ENCODE data around the gene DAPK1.

Gene DAPK1

DNA sequence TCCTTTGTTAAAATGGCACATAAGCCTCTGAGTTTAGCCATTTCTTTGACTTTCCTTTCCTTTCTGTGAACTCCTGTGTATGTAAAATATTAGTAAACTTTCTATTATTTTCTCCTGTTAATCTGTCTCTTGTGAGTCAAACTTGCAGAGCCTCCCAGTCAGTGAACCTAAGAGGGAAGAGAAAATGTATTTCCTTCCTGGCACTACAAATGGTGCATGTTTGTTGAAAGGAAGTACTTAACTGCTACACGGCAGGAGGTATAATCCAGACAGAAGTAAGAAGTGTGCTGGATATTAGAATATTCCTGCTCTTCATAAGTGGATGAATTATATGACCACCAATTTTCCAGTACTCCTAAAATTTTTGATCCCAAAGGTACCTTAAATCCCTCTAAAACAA is 251.2 kb downstream of the DAPK1 start:
- DNase-seq (ENCODE audit: low read depth), result no peak

- no peak for DNase-seq (ENCODE audit: low read depth)
Observed at GRCh38 chr9:87749335-87750035, 251.8 kb downstream of the DAPK1 start.

GRCh38 chr9:87750726-87751125 is 253.1 kb downstream of the DAPK1 start:
- no peak for DNase-seq (ENCODE audit: low read depth)

DNA sequence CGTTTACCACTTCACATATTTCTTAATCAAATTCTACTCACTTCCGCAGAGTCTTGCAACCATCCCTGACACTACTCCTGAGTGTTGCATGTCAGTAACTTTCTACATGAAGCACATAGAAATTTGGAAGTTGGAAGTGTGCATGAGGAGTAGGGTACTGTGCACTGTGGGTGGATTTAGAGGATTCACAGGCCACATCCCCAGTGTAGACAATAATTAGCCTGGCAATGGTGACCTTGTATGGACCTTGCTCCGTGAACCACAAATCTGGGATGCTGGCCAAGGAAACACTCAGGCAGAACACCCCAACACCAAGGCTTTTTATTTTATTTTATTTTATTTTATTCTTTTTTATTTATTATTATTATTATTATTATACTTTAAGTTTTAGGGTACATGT is 253.8 kb downstream of the DAPK1 start:
- DNase-seq (ENCODE audit: low read depth), result no peak

DNA sequence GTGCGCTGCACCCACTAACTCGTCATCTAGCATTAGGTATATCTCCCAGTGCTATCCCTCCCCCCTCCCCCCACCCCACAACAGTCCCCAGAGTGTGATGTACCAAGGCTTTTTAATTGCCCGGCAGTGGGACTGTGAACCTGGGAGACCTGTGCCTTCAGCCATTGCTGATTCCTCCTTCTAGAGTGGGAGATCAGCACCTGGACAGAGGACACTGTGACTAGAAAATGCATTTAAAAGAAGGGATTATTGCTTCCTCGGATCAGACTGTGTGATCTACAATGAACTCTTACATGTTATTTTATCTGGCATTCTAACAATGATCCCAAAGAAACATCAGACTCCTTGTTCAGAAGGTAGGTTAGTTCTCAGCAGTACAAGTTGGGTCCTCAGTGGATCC is 254.2 kb downstream of the DAPK1 start:
- no peak for DNase-seq (ENCODE audit: low read depth)

GRCh38 chr9:87753313-87753712 is 255.6 kb downstream of the DAPK1 start:
- no peak for DNase-seq (ENCODE audit: low read depth)
